K562 (cell line): ENCODE measurements around the gene SAE1. TPM values are rescaled to one million over a fixed set of nuclear protein-coding genes. Genes with fewer than 3 reads are reported as not detected.

ENCODE experiments used
- ARID3B ChIP-seq: fragments of 250-450 bp; sonication (Bioruptor Pico); IDR thresholded peaks from 2 replicates; pipeline ENCODE4 v1.4.0; 2020; ENCODE audit warnings: borderline replicate concordance
- BHLHE40 ChIP-seq: IDR thresholded peaks from 2 replicates; pipeline ENCODE4 v1.6.1; 2011; ENCODE audit warnings: low read length, improper control_type of control experiment
- CREB3 ChIP-seq: fragments of 450-650 bp; conservative IDR thresholded peaks from 2 replicates; pipeline ENCODE4 v1.6.1; 2016; ENCODE audit warnings: missing genetic modification characterization, low read depth, mild to moderate bottlenecking, missing compliant biosample characterization, moderate library complexity
- E2F8 ChIP-seq: fragments of 450-650 bp; IDR thresholded peaks from 2 replicates; pipeline ENCODE4 v1.7.1; 2018; ENCODE audit warnings: mild to moderate bottlenecking, low read depth; ENCODE audit not compliant: partially characterized antibody
- EGR1 ChIP-seq: fragments of 450-650 bp; conservative IDR thresholded peaks from 2 replicates; pipeline ENCODE4 v1.6.1; 2017; ENCODE audit warnings: mild to moderate bottlenecking
- HDGF ChIP-seq: fragments of 450-650 bp; IDR thresholded peaks from 2 replicates; pipeline ENCODE4 v1.6.1; 2016
- HNRNPLL ChIP-seq: fragments of 200-400 bp; formaldehyde crosslinking; IDR thresholded peaks from 2 replicates; pipeline ENCODE4 v1.6.1; 2017; ENCODE audit warnings: low read length, low read depth, mild to moderate bottlenecking; ENCODE audit not compliant: poor library complexity, severe bottlenecking
- KDM4B ChIP-seq, 2 experiments: fragments of 450-650 bp in 1 of 2; sonication (generic) in 1 of 2; IDR thresholded peaks; 2 replicates each; pipeline ENCODE4 v1.6.1; 2016 to 2017; ENCODE audit warnings: borderline replicate concordance in 2 of 2, antibody characterized with exemption in 1 of 2, low read depth in 1 of 2, mild to moderate bottlenecking in 1 of 2
- KHSRP ChIP-seq: fragments of 450-650 bp; IDR thresholded peaks from 2 replicates; pipeline ENCODE4 v1.6.1; 2017
- KLF16 ChIP-seq: IDR thresholded peaks from 2 replicates; pipeline ENCODE4 v1.6.1; 2016; ENCODE audit warnings: antibody characterized with exemption
- LCOR ChIP-seq: sonication (generic); formaldehyde crosslinking; IDR thresholded peaks from 2 replicates; pipeline ENCODE4 v1.8.0; 2022; ENCODE audit warnings: mild to moderate bottlenecking, missing genetic modification reagents
- NFATC3 ChIP-seq: fragments of 450-650 bp; IDR thresholded peaks from 2 replicates; pipeline ENCODE4 v1.6.1; 2017; ENCODE audit warnings: mild to moderate bottlenecking
- NONO ChIP-seq, 2 experiments: fragments of 200-400 bp in 1 of 2; fragments of 450-650 bp in 1 of 2; formaldehyde crosslinking in 1 of 2; IDR thresholded peaks; 2 replicates each; pipeline ENCODE4 v1.6.1; 2017; ENCODE audit warnings: low read depth in 2 of 2, mild to moderate bottlenecking in 2 of 2, moderate library complexity in 2 of 2, low read length in 1 of 2
- PHTF2 ChIP-seq: fragments of 250-450 bp; sonication (Bioruptor Pico); IDR thresholded peaks from 2 replicates; pipeline ENCODE4 v1.5.0; 2021; ENCODE audit warnings: mild to moderate bottlenecking
- RBM22 ChIP-seq: fragments of 200-400 bp; formaldehyde crosslinking; IDR thresholded peaks from 2 replicates; pipeline ENCODE4 v1.6.1; 2018; ENCODE audit warnings: low read length, low read depth; ENCODE audit not compliant: poor library complexity, severe bottlenecking
- SNIP1 ChIP-seq: fragments of 450-650 bp; IDR thresholded peaks from 2 replicates; pipeline ENCODE4 v1.7.1; 2017; ENCODE audit warnings: low read depth, mild to moderate bottlenecking
- VEZF1 ChIP-seq: fragments of 200-800 bp; sonication (Bioruptor generic); IDR thresholded peaks from 2 replicates; pipeline ENCODE4 v1.6.1; 2017; ENCODE audit warnings: missing genetic modification characterization, missing compliant biosample characterization
- ZBTB12 ChIP-seq: fragments of 250-450 bp; sonication (Bioruptor Pico); IDR thresholded peaks from 2 replicates; pipeline ENCODE4 v1.4.0; 2020
- ZSCAN32 ChIP-seq: fragments of 450-650 bp; formaldehyde crosslinking; IDR thresholded peaks from 2 replicates; pipeline ENCODE4 v1.4.0; 2020; ENCODE audit warnings: mild to moderate bottlenecking, moderate library complexity
- polyA plus RNA-seq, 8 experiments: library from polyadenylated mRNA; depleted of rRNA in 4 of 8; stranded (reverse) in 5 of 8; unstranded in 3 of 8; fragments of >200 nt; fragmentation: Nextera tagmentation in 2 of 8; fragmentation: Illumina TruSeq in 1 of 8; extraction: Ambion mirVana in 2 of 8; extraction: Trizol in 1 of 8; gene quantifications; 2 replicates each; pipeline versions ENCODE4 v1.2.1 to v1.2.3, GENCODE V29; 2011 to 2014; ENCODE audit warnings: inconsistent platforms in 1 of 8, missing spikeins in 1 of 8
- total RNA-seq, 7 experiments: library from RNA; depleted of rRNA in 6 of 7; stranded (reverse); fragments of >200 nt in 6 of 7; fragmentation: Illumina TruSeq in 2 of 7; extraction: Trizol in 2 of 7; gene quantifications; 2 replicates each; pipeline versions ENCODE4 v1.2.1 to v1.2.3, GENCODE V29; 2011 to 2021; ENCODE audit warnings: low replicate concordance in 1 of 7

SAE1 gene
- total and polyA plus RNA-seq, 9 of the 15 experiments (the other 6 are each of a cell fraction or from before 2014, with no cell fraction given) = 82.8 to 299 (median 217) TPM

- no peak for TF ChIP-seq ZBTB12 (CRISPR knock-in tag)
- peak; percentile 94 for TF ChIP-seq VEZF1 (CRISPR knock-in tag)
- TF ChIP-seq E2F8 = peak; percentile 80
- TF ChIP-seq RBM22 = peak; percentile 66
- no peak for TF ChIP-seq SNIP1
- TF ChIP-seq NFATC3 = peak; percentile 67; the same call in 1 of the 2 replicates
- peak; percentile 58; the same call in 1 of the 2 replicates for TF ChIP-seq KLF16
- peak; percentile 99 for TF ChIP-seq LCOR (CRISPR knock-in tag)
- TF ChIP-seq NONO (IDR thresholded peaks at IDR 0.05; ENCODE audit: low read depth in 2 of 2, low read length in 1 of 2) = peak in 1 of 2 experiments; percentile 92; a peak in 2 of 4 replicates
- TF ChIP-seq CREB3 (tag) = no peak
- TF ChIP-seq HNRNPLL = peak; percentile 38
- TF ChIP-seq KDM4B (IDR thresholded peaks at IDR 0.05; ENCODE audit: borderline replicate concordance in 2 of 2, low read depth in 1 of 2) = peak in 1 of 2 experiments; percentile 25; a peak in 1 of 4 replicates
- peak; percentile 82 for TF ChIP-seq EGR1
- TF ChIP-seq PHTF2 = no peak
- no peak for TF ChIP-seq ARID3B (CRISPR knock-in tag)
- TF ChIP-seq KHSRP = 0 out of 2 replicates have a peak, but pooled peaks have one; percentile 28
- peak; percentile 99 for TF ChIP-seq BHLHE40
- peak; percentile 96 for TF ChIP-seq ZSCAN32
- TF ChIP-seq HDGF = peak; percentile 95
Observed at GRCh38 chr19:47243776-47244547, 113.3 kb downstream of the SAE1 start (continued).
